ENCODE data around the gene ATP5PB.

Gene ATP5PB

DNA sequence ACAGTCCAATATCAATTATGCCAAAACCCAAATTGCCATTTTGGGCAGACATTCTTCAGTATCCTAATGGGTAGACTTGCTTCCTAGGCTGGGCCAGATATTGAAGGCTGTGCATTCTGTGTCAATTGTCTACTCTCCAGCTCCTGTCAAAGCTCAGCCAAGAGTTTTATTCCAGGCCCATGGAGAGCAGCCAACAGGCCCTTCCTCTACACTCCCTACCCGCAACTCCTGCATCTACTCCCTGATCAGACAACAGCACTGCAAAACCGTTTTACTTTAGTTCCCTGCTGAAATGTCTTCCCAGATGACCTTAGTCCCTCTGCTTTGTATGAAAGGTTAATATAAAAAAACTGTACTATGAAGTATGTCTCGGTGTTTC, 60.7 kb downstream of the ATP5PB start:
- no peak for DNase-seq

- DNase-seq, result no peak
These were observed 62.1 kb downstream of the ATP5PB start for GRCh38 chr1:111511370-111511769.
